ENCODE results near the gene JPH4. TPM values are rescaled to one million over a fixed set of nuclear protein-coding genes. Genes with fewer than 3 reads are reported as not detected.

JPH4 gene
- total RNA-seq, 2 donors from 2014 or later: 1.3 TPM; not detected in 1

DNA sequence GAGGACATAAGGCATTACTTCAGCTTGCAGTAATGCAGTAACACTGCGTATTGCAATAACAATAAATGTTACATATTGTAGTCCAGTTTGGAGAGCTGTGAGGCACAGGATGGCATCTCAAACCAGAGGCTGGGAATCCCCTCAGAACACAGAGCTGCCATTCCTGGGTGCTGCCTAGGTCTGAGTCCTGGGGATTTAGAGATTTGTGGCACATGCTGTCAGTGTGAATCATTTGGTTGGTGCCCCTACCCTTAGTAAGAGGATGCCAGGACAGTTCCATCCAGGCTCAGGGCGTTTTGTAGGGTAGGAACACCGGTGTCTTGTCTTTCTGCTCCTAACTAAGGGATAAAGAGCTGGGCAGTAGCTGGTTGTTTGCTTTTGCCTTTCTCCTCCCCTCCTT is 49.6 kb downstream of the JPH4 start:
- no peaks in the 10 kb centered on the region for H3K9me3 ChIP-seq
- H3K36me3 ChIP-seq: no peaks in the 10 kb centered on the region
- H3K27ac ChIP-seq: no peak overlapping the region
- no peaks in the 10 kb centered on the region for H3K27me3 ChIP-seq (replicated peaks; ENCODE audit: insufficient read depth)
- DNase-seq (ENCODE audit: low spot score) (no peak), ATAC-seq (ENCODE audit: insufficient number of reproducible peaks, low FRiP score, low read depth) (no peak)
- no peaks in the 10 kb centered on the region for H3K4me1 ChIP-seq (ENCODE audit: control insufficient read depth in 1 of 2, low read depth in 2 of 2)
- TF ChIP-seq, protein P1, sequence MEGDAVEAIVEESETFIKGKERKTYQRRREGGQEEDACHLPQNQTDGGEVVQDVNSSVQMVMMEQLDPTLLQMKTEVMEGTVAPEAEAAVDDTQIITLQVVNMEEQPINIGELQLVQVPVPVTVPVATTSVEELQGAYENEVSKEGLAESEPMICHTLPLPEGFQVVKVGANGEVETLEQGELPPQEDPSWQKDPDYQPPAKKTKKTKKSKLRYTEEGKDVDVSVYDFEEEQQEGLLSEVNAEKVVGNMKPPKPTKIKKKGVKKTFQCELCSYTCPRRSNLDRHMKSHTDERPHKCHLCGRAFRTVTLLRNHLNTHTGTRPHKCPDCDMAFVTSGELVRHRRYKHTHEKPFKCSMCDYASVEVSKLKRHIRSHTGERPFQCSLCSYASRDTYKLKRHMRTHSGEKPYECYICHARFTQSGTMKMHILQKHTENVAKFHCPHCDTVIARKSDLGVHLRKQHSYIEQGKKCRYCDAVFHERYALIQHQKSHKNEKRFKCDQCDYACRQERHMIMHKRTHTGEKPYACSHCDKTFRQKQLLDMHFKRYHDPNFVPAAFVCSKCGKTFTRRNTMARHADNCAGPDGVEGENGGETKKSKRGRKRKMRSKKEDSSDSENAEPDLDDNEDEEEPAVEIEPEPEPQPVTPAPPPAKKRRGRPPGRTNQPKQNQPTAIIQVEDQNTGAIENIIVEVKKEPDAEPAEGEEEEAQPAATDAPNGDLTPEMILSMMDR (IDR thresholded peaks at IDR 0.05): no peak
- no peak overlapping the region for H3K4me3 ChIP-seq

DNA sequence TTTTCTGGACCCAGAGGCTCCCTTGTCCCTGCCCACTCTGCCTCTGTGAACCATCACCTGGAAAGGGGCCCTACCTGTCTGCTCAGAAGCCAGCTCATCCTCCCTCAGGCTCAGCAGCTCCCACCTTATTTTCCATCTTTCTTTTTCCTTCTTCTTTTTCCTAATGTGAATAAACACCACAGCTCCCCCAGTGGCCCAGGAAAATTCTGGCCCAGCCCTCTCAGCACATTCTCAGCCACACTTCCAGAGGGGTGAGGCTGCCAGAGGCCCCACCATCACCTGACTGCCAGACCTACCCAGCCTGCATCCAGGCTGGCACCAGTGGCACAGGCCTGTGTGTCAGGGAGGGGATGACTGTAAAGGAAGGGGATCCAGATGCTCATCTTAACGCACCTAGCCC is 50.0 kb downstream of the JPH4 start:
- ATAC-seq (ENCODE audit: insufficient number of reproducible peaks, low FRiP score, low read depth) (no peak), DNase-seq (ENCODE audit: low spot score) (no peak)
- H3K27ac ChIP-seq: no peak overlapping the region

GRCh38 chr14:23525611-23526010 is 53.0 kb downstream of the JPH4 start:
- H3K27me3 ChIP-seq (replicated peaks; ENCODE audit: insufficient read depth): no peaks in the 10 kb centered on the region
- no peaks in the 10 kb centered on the region for H3K36me3 ChIP-seq
- H3K4me3 ChIP-seq: no peak overlapping the region
- no peak for DNase-seq (ENCODE audit: low spot score)
- no peak overlapping the region for H3K27ac ChIP-seq
- TF ChIP-seq, protein P1 (IDR thresholded peaks at IDR 0.05): no peak
- ATAC-seq (ENCODE audit: insufficient number of reproducible peaks, low FRiP score, low read depth): no peak
- no peaks in the 10 kb centered on the region for H3K9me3 ChIP-seq
- no peaks in the 10 kb centered on the region for H3K4me1 ChIP-seq (ENCODE audit: control insufficient read depth in 1 of 2, low read depth in 2 of 2)

More for the DNA sequence above, 50.0 kb downstream of the JPH4 start:
- H3K4me3 ChIP-seq: no peak overlapping the region
- H3K27me3 ChIP-seq (replicated peaks; ENCODE audit: insufficient read depth): no peaks in the 10 kb centered on the region
- no peaks in the 10 kb centered on the region for H3K36me3 ChIP-seq
- H3K4me1 ChIP-seq (ENCODE audit: control insufficient read depth in 1 of 2, low read depth in 2 of 2): no peaks in the 10 kb centered on the region
- no peaks in the 10 kb centered on the region for H3K9me3 ChIP-seq
- TF ChIP-seq, protein P1 (IDR thresholded peaks at IDR 0.05): no peak

DNA sequence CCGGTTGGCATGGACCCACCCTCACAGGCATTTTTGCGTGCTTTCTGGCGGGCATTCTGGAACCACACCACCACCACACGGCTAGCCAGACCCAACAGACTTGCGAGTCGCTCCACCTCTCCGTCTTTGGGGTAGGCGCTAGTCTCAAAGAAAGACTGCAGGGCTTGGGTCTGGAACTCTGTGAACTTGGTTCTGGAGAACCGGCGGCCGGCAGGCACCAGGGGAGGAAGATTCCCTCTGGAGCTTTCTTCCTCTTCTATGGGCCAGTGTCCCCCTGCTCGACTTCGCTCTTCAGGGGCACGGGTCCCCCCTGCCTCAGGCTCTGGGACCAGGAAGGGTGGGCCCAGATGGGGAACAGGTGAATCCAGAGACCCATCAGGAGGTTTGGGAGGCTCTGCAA is 53.6 kb downstream of the JPH4 start:
- Histone ChIP-seq H3K4me3 (no peak overlapping the region), H3K9me3 (no peaks in the 10 kb centered on the region), H3K4me1 (ENCODE audit: control insufficient read depth in 1 of 2, low read depth in 2 of 2) (no peaks in the 10 kb centered on the region), H3K27me3 (replicated peaks; ENCODE audit: insufficient read depth) (no peaks in the 10 kb centered on the region), H3K36me3 (no peaks in the 10 kb centered on the region), H3K27ac (no peak overlapping the region)
- ATAC-seq (ENCODE audit: insufficient number of reproducible peaks, low FRiP score, low read depth) (no peak), DNase-seq (ENCODE audit: low spot score) (no peak)
- TF ChIP-seq, protein P1 (IDR thresholded peaks at IDR 0.05): no peak

DNA sequence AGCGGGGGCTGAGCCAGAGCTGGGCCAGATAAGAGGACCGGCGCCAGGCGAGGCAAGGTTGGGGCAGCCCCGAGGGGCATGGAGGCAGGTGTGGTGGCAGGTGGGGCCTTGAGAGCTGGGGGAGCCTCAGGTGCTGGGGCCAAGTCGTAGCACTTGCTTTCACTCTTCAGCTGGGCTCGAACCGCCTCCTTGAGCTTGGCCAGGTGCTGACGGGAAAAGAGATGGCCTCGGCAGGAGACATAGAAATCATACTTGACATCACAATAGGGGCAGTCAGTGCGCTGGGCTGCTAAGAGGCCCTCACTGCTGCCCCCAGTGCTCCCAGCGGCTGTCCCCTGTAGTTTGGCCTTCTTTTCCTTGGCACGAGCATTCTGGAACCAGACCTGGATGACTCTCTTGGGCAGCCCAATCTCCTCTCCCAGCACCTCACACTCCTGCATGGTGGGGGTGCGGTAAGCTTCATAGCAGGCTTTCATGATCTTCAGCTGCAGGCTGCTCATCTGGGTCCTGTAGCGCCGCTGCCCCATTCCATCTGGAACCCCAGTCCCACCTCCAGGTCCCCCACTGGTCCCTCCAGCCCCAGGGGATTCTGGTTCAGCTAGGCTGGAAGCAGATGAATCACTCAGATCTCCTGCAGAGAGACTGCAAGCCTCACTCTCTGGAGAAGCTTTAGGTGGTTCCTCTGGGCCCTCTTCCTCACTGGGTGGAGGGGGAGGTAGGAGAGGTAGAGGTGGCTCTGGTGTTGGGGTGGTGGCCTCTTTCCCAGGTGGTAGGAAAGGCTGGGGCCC is 55.2 kb downstream of the JPH4 start:
- Histone ChIP-seq H3K27ac (no peak overlapping the region), H3K36me3 (no peaks in the 10 kb centered on the region), H3K4me1 (ENCODE audit: control insufficient read depth in 1 of 2, low read depth in 2 of 2) (no peaks in the 10 kb centered on the region), H3K4me3 (no peak overlapping the region), H3K27me3 (replicated peaks; ENCODE audit: insufficient read depth) (no peaks in the 10 kb centered on the region), H3K9me3 (no peaks in the 10 kb centered on the region)
- no peak for DNase-seq (ENCODE audit: low spot score)
- TF ChIP-seq, protein P1 (IDR thresholded peaks at IDR 0.05): no peak
- ATAC-seq (ENCODE audit: insufficient number of reproducible peaks, low FRiP score, low read depth): no peak
